HepG2 (cell line): Measurements from ENCODE around the gene ETV5. TPM values are rescaled to one million over a fixed set of nuclear protein-coding genes. Genes with fewer than 3 reads are reported as not detected.

Experiments
- ATF5 ChIP-seq: sonication (generic); formaldehyde crosslinking; IDR thresholded peaks from 2 replicates; pipeline ENCODE4 v1.4.0; 2020; ENCODE audit warnings: mild to moderate bottlenecking, low read depth, missing genetic modification reagents
- CREM ChIP-seq, 2 experiments: sonication (generic) in 1 of 2; formaldehyde crosslinking in 1 of 2; IDR thresholded peaks; 2 replicates each; pipeline versions ENCODE4 v1.4.0 to v1.6.1; 2016 to 2020; ENCODE audit warnings: antibody characterized with exemption in 1 of 2, mild to moderate bottlenecking in 1 of 2, missing genetic modification reagents in 1 of 2
- ETV6 ChIP-seq: sonication (generic); formaldehyde crosslinking; conservative IDR thresholded peaks from 2 replicates; pipeline ENCODE4 v1.4.0; 2020; ENCODE audit warnings: missing genetic modification reagents
- HDAC1 ChIP-seq: sonication (generic); formaldehyde crosslinking; IDR thresholded peaks from 2 replicates; pipeline ENCODE4 v1.5.1; 2020; ENCODE audit warnings: mild to moderate bottlenecking, missing genetic modification reagents
- KDM5A ChIP-seq: fragments of 200-600 bp; sonication (generic); IDR thresholded peaks from 2 replicates; pipeline ENCODE4 v1.7.0; 2018; ENCODE audit warnings: antibody characterized with exemption, mild to moderate bottlenecking, low read length, borderline replicate concordance
- MLX ChIP-seq: IDR thresholded peaks from 2 replicates; pipeline ENCODE4 v1.6.1; 2016
- MLXIP ChIP-seq: sonication (generic); formaldehyde crosslinking; IDR thresholded peaks from 2 replicates; pipeline ENCODE4 v1.9.0; 2021; ENCODE audit warnings: missing genetic modification reagents, borderline replicate concordance
- NCOR1 ChIP-seq: fragments of 200-600 bp; sonication (generic); IDR thresholded peaks from 2 replicates; pipeline ENCODE4 v1.7.0; 2017; ENCODE audit warnings: antibody characterized with exemption, low read length, borderline replicate concordance
- NR1H2 ChIP-seq: sonication (generic); formaldehyde crosslinking; IDR thresholded peaks from 2 replicates; pipeline ENCODE4 v1.8.1; 2022; ENCODE audit warnings: low read depth, missing genetic modification reagents, borderline replicate concordance
- NR2F1 ChIP-seq, 2 experiments: fragments of 450-650 bp in 1 of 2; formaldehyde crosslinking in 1 of 2; IDR thresholded peaks; 2 replicates each; pipeline versions ENCODE4 v1.5.0 to v1.6.1; 2016 to 2020; ENCODE audit warnings: mild to moderate bottlenecking in 1 of 2, missing compliant biosample characterization in 1 of 2, missing genetic modification reagents in 1 of 2, moderate library complexity in 1 of 2
- PAF1 ChIP-seq: IDR thresholded peaks from 2 replicates; pipeline ENCODE4 v1.6.1; 2016; ENCODE audit warnings: missing genetic modification reagents, missing compliant biosample characterization
- PAWR ChIP-seq: sonication (generic); formaldehyde crosslinking; IDR thresholded peaks from 2 replicates; pipeline ENCODE4 v1.4.0; 2020; ENCODE audit warnings: missing genetic modification reagents, mild to moderate bottlenecking, borderline replicate concordance
- RELA ChIP-seq: sonication (generic); formaldehyde crosslinking; IDR thresholded peaks from 2 replicates; pipeline ENCODE4 v1.4.0; 2020; ENCODE audit warnings: missing genetic modification reagents
- REXO4 ChIP-seq: sonication (generic); formaldehyde crosslinking; IDR thresholded peaks from 2 replicates; pipeline ENCODE4 v1.8.0; 2022; ENCODE audit warnings: missing genetic modification reagents, mild to moderate bottlenecking, borderline replicate concordance
- RNF2 ChIP-seq: fragments of 450-650 bp; conservative IDR thresholded peaks from 2 replicates; pipeline ENCODE4 v1.6.1; 2016; ENCODE audit warnings: low read depth
- SOX13 ChIP-seq, 3 experiments: fragments of 450-650 bp in 1 of 3; sonication (generic) in 1 of 3; formaldehyde crosslinking in 1 of 3; IDR thresholded peaks in 2 of 3; conservative IDR thresholded peaks in 1 of 3; 2 replicates each; pipeline versions ENCODE4 v1.5.0 to v1.6.1; 2016 to 2020; ENCODE audit warnings: antibody characterized with exemption in 1 of 3, mild to moderate bottlenecking in 1 of 3, missing compliant biosample characterization in 1 of 3, missing genetic modification reagents in 1 of 3, moderate library complexity in 1 of 3
- ZNF275 ChIP-seq: sonication (generic); formaldehyde crosslinking; IDR thresholded peaks from 2 replicates; pipeline ENCODE4 v1.8.0; 2022; ENCODE audit warnings: missing genetic modification reagents, mild to moderate bottlenecking, inconsistent platforms, borderline replicate concordance
- ZNF484 ChIP-seq: sonication (generic); formaldehyde crosslinking; IDR thresholded peaks from 2 replicates; pipeline ENCODE4 v1.5.1; 2020; ENCODE audit warnings: mild to moderate bottlenecking, low read depth, missing genetic modification reagents, borderline replicate concordance
- ZNF550 ChIP-seq: sonication (generic); formaldehyde crosslinking; IDR thresholded peaks from 2 replicates; pipeline ENCODE4 v1.4.0; 2020; ENCODE audit warnings: mild to moderate bottlenecking, missing genetic modification reagents, borderline replicate concordance
- ZNF552 ChIP-seq: sonication (generic); formaldehyde crosslinking; IDR thresholded peaks from 2 replicates; pipeline ENCODE4 v1.9.0; 2022; ENCODE audit warnings: missing genetic modification reagents, mild to moderate bottlenecking, borderline replicate concordance
- ZNF562 ChIP-seq: sonication (generic); formaldehyde crosslinking; IDR thresholded peaks from 2 replicates; pipeline ENCODE4 v1.8.0; 2022; ENCODE audit warnings: missing genetic modification reagents, borderline replicate concordance
- ZNF7 ChIP-seq: IDR thresholded peaks from 2 replicates; pipeline ENCODE4 v1.6.1; 2016; ENCODE audit warnings: missing biosample characterization, missing genetic modification reagents
- ZNF879 ChIP-seq: sonication (generic); formaldehyde crosslinking; IDR thresholded peaks from 2 replicates; pipeline ENCODE4 v1.8.1; 2023; ENCODE audit warnings: missing genetic modification reagents
- polyA plus RNA-seq, 8 experiments: library from polyadenylated mRNA; depleted of rRNA in 3 of 8; stranded (reverse) in 7 of 8; unstranded in 1 of 8; fragments of >200 nt; fragmentation: Illumina TruSeq in 4 of 8; extraction: Trizol in 4 of 8; gene quantifications; 2 replicates each; pipeline versions ENCODE4 v1.2.1 to v1.2.3, GENCODE V29; 2011 to 2016; ENCODE audit warnings: low read depth in 4 of 8, missing spikeins in 1 of 8, mixed read lengths in 1 of 8; ENCODE audit not compliant: insufficient read depth in 1 of 8
- total RNA-seq, 5 experiments: library from RNA; depleted of rRNA; stranded (reverse); fragments of >200 nt; fragmentation: Illumina TruSeq; extraction: Trizol; gene quantifications; 2 replicates each; pipeline ENCODE4 v1.2.3, GENCODE V29; 2016; ENCODE audit warnings: low read depth in 1 of 5

ETV5 gene
- total and polyA plus RNA-seq, 2 of the 13 experiments (the other 11 are each of a cell fraction or from before 2014, with no cell fraction given) = 52.9 to 57.2 TPM

GRCh38 chr3:186097663-186098451 is 11.0 kb downstream of the ETV5 start (continued):
- TF ChIP-seq SOX13 (IDR thresholded peaks at IDR 0.05) (peak; percentile 82), SOX13 (CRISPR knock-in tag; conservative IDR thresholded peaks at IDR 0.05 in 1 of 2, IDR thresholded peaks at IDR 0.05 in 1 of 2) (peak; percentile 19 to 97; a peak in 2 of 4 replicates), ZNF879 (no peak), ETV6 (no peak), MLXIP (no peak), ZNF552 (CRISPR knock-in tag) (no peak), NR1H2 (no peak), ZNF7 (no peak), KDM5A (peak; percentile 58; the same call in 1 of the 2 replicates), ZNF484 (CRISPR knock-in tag) (no peak), PAWR (CRISPR knock-in tag) (no peak), NCOR1 (peak; percentile 72; the same call in 1 of the 2 replicates), MLX (CRISPR knock-in tag) (no peak), ZNF550 (CRISPR knock-in tag) (no peak), REXO4 (CRISPR knock-in tag) (no peak), RNF2 (0 out of 2 replicates have a peak, but pooled peaks have one; percentile 15), CREM (IDR thresholded peaks at IDR 0.05) (0 out of 2 replicates have a peak, but pooled peaks have one; percentile 37), CREM (CRISPR knock-in tag; IDR thresholded peaks at IDR 0.05) (no peak), ZNF562 (no peak), ATF5 (no peak), PAF1 (CRISPR knock-in tag) (no peak), NR2F1 (CRISPR knock-in tag; IDR thresholded peaks at IDR 0.05) (no peak), ZNF275 (CRISPR knock-in tag) (no peak), RELA (CRISPR knock-in tag) (no peak), HDAC1 (CRISPR knock-in tag) (peak; percentile 73)
